Omental fat pad (tissue), 4 donors: ENCODE data around the gene LHB. TPM values are rescaled to one million over a fixed set of nuclear protein-coding genes. Genes with fewer than 3 reads are reported as not detected.

ENCODE experiments used
- ATAC-seq: fragments of 150-250 bp; one replicate; pipeline ENCODE4 v1.9.1; 2016; ENCODE audit warnings: mild to moderate bottlenecking, moderate library complexity; ENCODE audit not compliant: low FRiP score
- DNase-seq: peaks from one replicate; pipeline ENCODE4 v3.0.0-alpha.2; 2019; ENCODE audit warnings: low spot score
- total RNA-seq, 4 donors: library from RNA; depleted of rRNA; stranded (reverse); fragments of >200 nt; gene quantifications; one replicate each; pipeline ENCODE4 v1.1.0, GENCODE V29; 2016
- TF ChIP-seq, protein P1 (sequence below), 3 donors: fragments of 450-650 bp; IDR thresholded peaks; one replicate each; pipeline ENCODE4 v1.5.1; 2016 to 2017; ENCODE audit warnings: antibody characterized with exemption in 3 of 3, mild to moderate bottlenecking in 3 of 3, moderate library complexity in 2 of 3

Gene LHB
- total RNA-seq = not detected

DNA sequence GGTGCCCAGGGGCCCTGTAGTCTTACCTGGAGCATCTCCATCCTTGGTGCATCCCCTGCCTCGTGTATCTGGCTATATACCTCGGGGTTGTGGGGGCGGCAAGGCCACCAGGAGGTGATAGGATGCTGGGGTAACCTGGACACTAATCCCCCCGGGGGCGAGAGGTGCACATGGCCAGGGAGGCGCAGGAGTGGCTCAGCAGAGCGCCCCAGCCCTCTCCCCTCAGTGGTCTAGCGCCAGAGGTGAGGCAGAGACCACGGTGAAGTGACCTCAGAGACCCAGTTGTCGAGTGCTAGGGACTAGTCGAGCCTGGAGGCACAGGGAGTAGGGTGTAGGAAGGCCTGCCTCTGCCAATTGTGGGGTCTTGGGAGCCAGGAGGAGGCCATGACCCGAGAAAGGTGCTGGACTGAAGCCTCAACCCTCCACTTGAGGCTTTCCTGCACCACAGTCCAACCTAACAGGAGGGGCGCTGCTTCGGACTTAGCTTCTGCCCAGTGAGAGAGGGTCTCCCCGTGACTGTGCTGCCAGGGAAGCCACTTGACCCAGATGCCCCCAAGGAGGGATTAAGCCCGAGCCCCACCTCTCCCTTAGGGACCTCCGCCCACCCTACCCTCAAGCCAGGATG, at the start of gene LHB:
TSS of gene LHB (minus strand) at position 51 of the 625 bp plus-strand sequence. CDS start at position 41, 10 bp downstream.
- TF ChIP-seq, protein P1, sequence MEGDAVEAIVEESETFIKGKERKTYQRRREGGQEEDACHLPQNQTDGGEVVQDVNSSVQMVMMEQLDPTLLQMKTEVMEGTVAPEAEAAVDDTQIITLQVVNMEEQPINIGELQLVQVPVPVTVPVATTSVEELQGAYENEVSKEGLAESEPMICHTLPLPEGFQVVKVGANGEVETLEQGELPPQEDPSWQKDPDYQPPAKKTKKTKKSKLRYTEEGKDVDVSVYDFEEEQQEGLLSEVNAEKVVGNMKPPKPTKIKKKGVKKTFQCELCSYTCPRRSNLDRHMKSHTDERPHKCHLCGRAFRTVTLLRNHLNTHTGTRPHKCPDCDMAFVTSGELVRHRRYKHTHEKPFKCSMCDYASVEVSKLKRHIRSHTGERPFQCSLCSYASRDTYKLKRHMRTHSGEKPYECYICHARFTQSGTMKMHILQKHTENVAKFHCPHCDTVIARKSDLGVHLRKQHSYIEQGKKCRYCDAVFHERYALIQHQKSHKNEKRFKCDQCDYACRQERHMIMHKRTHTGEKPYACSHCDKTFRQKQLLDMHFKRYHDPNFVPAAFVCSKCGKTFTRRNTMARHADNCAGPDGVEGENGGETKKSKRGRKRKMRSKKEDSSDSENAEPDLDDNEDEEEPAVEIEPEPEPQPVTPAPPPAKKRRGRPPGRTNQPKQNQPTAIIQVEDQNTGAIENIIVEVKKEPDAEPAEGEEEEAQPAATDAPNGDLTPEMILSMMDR (IDR thresholded peaks at IDR 0.05) = no peak
- no peak for ATAC-seq
- DNase-seq = no peak

DNA sequence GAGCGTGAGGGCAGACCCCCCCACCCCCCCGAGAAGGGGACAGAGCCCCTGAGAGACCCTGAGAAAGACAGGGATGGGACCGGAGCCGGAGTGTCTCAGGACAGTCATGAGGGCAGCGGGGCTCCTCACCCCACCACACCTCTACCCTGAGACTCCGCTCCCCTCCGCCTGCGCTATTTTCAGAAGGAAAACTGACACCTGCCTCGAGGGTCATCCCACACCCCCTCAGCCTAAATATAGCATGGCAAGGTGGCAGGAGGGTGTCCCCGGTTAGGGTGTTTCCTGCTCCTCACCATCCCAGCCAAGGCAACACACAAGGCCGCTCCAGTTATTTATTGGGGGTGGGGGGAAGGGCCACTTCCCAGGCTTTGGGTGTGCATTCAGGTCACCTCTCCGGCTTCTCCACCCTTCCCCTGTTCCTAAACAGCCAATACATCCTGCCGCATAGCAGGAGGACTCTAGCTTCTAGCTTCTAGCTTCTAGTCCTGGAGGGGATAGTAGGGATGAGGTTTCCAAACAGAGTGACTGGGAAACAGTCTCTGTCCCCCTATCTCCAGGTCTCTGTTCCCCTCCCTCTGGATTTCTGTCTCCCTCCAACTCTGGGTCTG, 49.1 kb upstream of the LHB start:
- no peak for ATAC-seq
- DNase-seq = no peak
- TF ChIP-seq, protein P1 (IDR thresholded peaks at IDR 0.05) = no peak

DNA sequence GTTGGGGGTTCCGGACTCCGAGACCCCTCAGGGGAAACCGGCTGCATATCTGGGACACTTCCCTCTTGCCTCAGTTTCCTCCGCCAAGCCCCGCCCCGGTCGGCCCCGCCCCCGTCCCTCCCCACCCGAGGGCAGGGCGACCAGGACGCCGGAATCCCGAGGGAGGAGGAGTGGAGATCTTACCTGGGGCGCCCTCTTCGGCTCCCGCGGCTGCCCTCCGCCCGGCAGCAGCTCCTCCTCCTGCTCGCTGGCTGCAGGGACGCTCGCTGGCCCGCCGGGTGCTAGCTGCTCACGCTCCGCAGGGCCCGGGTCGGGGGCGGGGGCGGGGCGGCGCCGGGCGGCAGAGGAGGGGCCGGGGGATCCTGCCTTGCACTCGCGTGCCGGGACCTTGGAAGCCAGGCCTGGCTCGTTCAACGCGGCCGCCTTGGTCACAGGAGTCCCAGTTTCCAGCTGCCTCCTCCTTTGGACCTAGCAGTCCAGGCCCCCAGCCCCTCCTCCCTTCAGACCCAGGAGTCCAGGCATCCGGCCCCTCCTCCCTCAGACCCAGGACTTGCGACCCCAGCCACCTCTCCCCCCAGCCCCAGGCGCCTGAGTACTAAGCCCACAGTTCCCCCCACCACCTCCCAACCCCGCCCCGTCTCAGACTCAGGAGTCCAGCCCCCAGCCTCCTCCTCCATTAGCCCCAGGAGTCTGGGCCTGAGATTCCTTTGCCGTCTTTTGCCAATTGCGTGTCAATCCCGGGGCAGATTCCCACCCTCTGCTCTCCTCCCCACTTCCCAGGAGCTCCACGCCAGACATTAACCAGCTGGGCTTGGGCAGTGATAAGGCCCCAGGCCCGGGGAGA, 48.1 kb upstream of the LHB start, which contains the start of gene NTF4:
TSS of gene NTF4 (minus strand) at position 51 of the 844 bp plus-strand sequence. CDS start 2,821 bp downstream, outside the sequence.
- TF ChIP-seq, protein P1 (IDR thresholded peaks at IDR 0.05) = no peak
- DNase-seq = no peak
- ATAC-seq = peak; percentile 49

DNA sequence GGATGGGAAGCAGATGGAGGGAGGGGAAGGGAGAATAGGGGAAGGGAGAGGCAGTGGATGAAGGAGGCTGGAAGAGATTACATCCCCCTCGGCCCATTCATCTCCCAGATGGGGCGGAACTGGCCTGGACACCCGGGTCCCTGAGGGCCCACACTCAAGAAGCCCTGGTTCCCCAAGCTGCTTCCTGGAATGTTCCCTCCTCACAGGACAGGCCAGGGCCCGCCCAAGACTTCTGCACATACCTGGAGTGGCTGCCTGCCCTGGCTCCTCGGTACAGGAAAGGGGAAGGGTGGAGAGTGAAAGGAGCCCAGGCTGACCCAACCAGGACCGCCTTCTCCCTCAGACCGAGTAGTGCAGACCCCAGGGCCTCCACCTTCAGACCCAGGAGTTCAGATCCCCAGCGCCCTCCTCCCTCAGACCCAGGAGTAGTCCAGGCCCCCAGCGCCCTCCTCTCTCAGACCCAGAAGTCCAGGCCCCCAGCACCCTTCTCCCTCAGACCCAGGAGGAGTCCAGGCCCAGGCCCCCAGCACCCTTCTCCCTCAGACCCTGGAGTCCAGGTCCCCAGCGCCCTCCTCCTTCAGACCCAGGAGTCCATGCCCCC, 47.2 kb upstream of the LHB start:
- no peak for ATAC-seq
- no peak for DNase-seq
- TF ChIP-seq, protein P1 (IDR thresholded peaks at IDR 0.05) = no peak

DNA sequence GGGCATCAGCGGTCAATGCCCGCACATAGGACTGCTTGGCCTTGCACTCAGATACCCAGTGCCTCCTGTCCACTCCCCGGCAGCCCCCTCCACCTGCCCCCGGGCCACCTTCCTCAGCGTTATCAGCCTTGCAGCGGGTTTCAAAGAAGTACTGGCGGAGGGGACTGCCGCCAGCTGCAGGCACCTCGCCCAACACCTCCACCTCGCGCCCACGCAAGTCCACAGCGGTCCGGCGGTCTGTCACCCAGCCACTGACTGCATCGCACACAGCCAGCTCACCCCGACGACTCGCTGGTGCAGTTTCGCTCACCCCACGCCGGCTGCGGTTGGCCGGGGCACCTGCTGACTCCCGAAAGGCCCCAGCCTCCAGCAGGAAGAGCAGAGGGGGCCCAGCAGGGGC, 44.6 kb upstream of the LHB start:
- TF ChIP-seq, protein P1 (IDR thresholded peaks at IDR 0.05) = no peak
- no peak for ATAC-seq

DNA sequence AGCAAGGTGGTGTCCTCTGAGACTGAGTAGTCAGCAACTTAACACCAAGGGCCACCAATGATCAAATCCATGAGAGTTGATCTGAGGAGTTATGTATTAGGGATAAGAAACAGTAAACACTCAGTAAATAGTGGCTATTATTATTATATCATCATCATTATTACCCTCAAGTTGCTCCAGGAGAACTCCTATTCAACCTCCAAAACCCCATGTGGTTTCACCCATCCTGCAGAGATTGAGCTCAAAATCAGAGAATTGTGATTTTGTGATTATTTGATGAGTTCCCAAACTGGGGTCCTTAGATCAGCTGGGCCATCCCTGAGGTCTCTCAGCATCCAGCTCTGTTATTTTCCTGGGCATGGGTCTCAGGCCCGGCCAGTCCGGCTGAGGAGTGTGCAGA, 44.1 kb upstream of the LHB start:
- DNase-seq (no peak), ATAC-seq (no peak)
- TF ChIP-seq, protein P1 (IDR thresholded peaks at IDR 0.05) = no peak

More for the DNA sequence above, 44.6 kb upstream of the LHB start:
- no peak for DNase-seq
